Astrocyte of the hippocampus (primary cell): Measurements from ENCODE around the gene HLCS.

ENCODE experiments used
- DNase-seq: peaks from one replicate; pipeline ENCODE4 v3.0.0; 2011; ENCODE audit warnings: low read depth, low spot score

The HLCS gene

DNA sequence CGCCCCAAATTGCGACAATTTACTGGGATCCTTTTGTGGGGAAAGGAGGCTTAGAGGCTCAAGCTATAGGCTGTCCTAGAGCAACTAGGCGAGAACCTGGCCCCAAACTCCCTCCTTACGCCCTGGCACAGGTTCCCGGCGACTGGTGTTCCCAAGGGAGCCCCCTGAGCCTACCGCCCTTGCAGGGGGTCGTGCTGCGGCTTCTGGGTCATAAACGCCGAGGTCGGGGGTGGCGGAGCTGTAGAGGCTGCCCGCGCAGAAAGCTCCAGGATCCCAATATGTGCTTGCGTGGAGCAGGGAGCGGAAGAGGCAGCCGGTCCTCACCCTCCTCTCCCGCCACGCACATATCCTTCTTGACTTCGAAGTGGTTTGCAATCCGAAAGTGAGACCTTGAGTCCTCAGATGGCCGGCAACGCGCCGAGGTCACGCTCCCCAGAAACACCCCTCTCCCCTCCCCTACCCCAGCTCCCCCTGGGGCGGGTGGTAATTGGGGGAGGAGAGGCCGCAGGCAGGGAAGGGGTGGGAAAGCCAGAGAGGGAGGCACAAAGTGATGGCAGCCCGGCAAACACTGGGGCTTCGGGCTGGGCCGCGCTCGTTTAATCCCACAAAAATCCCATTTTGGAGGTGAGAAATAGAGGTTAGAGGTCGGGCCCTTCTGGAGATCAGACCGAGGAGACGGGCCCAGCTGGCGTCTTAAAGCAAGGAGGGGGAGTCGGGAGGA is 261.4 kb downstream of the HLCS start:
- no peak for DNase-seq

DNA sequence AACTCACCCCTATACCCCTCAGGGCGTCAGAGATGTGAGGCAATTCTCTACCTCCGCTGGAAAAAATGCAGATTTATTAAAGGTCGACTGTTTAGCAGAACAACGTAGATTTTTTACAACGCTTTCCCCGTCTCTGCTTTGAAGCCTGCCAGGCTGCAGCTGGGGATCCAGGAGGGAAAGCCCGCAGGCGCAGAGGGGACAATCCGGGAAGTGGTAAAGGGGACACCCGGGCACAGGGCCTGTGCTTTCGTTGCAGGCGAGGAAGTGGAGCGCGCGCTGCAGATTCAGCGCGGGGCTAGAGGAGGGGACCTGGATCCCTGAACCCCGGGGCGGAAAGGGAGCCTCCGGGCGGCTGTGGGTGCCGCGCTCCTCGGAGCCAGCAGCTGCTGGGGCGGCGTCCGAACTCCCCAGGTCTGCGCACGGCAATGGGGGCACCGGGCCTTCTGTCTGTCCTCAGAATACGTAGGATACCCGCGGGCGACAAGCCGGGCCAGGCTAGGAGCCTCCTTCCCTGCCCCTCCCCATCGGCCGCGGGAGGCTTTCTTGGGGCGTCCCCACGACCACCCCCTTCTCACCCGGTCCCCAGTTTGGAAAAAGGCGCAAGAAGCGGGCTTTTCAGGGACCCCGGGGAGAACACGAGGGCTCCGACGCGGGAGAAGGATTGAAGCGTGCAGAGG is 262.1 kb downstream of the HLCS start:
- peak; percentile 13 for DNase-seq

DNA sequence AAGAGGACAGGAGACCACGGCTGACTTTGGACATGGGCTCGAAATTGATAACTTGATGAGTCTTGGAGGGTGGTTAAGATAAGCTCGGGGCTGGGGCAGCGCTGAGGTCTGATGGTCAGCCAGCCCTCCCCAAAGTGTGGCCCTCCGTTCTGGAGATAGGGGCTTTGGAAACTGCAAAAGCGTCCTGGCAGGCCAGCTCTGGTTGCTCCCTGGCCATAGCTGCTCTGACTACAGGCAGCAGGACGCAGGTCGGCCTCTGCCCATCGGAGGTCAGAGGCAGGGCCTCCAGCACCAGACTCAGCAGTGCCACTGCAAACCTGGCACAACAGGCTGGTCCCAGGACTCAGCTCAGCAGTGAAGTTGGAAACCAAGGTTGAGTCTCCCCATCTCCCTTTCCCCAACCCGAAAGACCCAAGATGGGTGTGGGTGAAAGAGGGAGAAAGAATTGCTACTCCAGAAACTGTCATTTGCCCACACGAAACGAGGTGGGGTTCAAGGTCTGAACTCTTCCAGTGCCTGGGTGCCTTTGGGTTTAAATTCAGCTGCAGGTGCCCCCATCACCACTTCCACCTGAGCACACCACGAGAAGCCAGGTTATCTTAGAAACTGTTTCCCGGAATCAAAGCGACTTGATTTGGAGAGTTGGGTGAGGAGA is 262.7 kb downstream of the HLCS start:
- DNase-seq: no peak

DNA sequence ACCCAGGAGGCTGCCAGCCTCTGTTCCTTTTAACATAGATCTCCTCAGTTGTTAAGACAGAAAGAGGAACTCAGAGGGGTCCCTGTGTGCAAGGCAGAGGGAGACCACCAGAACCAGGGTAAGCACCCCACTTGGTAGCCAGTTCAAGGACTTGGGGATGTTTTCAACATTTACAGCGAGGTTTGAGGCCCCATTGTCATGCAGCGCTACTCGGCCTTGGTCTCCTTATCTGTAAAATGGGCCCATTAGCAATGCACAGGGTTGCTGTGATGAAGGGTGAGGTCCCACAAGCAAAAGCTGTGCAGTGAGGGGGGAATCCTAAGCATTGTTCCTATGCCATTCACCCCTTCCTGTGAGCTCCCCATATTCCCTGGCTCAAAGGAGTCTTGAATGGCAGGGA is 263.3 kb downstream of the HLCS start:
- no peak for DNase-seq

DNA sequence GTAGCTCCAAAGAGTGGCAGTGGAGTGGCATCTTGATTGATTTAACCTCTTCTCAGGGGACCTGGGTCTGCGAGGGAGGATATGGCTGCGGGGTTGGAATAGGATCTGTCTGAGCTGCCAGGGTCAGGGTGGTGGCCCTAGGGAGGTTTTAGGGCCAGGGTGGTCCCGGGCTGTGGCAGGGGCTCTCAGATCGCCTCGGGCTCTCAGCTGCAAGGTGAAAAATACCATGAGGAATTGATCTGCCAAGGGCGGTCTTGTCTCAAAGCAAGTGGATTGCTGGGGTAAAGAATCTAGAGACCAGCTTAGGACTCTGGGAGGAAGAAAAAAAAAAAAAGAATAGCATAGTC is 263.9 kb downstream of the HLCS start:
- no peak for DNase-seq

DNA sequence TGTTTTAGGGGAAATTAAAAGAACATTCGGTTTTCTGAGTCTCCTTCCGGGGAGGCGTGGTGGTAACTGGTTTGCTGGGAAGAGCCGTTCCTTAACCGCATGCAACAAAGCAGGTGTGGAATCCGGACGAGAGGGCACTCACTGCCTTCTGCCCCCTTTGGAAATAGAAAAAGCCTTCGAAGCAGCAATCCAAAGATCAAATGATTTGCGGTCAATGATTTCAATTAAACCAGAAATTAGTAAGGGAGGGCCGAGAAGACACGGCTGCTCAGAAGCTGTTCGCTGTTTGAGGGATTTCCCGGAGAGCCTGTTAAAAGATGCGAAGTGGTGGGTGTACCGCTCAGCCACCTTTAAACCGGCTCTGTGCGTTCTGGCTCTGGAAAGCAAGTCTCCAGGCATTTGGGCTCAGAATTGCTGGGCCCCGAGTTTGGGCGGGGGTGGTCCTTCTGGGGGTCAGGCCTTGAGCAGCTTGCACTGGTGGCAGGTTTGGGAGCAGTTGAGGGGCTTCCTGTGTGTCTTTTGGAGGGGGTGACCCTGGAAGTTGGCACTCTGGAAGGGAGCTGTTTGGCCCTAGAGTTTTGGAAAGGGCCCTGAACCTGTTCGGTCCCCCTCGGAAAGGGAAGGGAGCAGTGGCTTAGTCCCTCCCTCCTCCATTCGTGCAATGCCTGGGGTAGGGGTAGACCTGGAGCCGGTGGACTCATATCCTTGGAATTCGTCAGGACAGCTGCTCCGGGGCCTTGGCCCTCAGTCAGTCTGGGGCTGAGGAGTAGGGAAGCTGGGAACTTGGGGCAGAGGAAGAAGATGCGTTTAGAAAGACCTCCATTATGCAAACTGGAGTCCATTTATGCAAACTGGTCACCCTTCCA is 264.5 kb downstream of the HLCS start:
- no peak for DNase-seq

DNA sequence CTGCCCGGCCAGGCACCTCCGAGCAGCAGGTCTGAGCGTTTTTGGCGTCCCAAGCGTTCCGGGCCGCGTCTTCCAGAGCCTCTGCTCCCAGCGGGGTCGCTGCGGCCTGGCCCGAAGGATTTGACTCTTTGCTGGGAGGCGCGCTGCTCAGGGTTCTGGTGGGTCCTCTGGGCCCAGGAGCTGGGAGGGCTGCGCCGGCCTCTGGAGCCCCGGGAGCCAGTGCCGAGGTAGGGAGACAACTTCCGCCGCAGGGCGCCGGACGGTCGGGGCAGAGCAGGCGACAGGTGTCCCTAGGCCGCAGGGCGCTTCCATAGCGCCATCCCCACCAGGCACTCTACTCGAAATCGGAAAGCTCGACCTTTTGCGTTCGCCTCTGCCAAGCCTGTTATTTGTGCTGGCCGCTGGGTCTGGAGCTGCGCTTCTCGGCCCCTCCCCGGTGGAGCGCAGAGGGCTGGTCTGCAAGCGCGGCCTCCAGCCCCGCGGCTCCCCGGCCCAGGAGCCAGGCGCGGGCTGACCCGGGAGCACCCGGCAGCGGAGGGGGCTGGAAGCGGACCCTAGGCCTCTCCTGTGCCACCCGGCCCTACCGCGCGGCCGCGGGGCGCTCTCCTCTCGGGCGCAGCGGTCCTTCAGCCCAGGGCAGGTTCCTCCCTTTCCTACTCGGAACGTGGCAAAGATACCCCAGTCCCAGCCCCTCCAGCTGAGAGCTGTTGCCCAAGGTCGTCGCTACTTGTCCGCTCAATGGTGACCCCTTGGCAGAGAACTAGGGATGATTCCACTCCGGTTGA is 265.3 kb downstream of the HLCS start:
- peak; percentile 35 for DNase-seq
